Right ventricle myocardium inferior (tissue), 1 donor: ENCODE data around the gene SGMS1. TPM values are rescaled to one million over a fixed set of nuclear protein-coding genes. Genes with fewer than 3 reads are reported as not detected.

ENCODE experiments used
- ATAC-seq: fragments of 200-7000 bp; cut with Tn5 transposase; one replicate; pipeline ENCODE4 v1.9.1; 2020; ENCODE audit warnings: mild to moderate bottlenecking, moderate library complexity
- DNase-seq: peaks from one replicate; pipeline ENCODE4 v3.0.0; 2021; ENCODE audit errors: missing footprints
- intact Hi-C: fragments of 100-400 bp; cut with DNase I; formaldehyde crosslinking; loops from one replicate; pipeline ENCODE4 v1.11.0; 2022
- total RNA-seq: library from RNA; stranded (reverse); fragmentation: NEBNext Ultra II Directional; extraction: Animal tissue kit (Norgen Biotek cat#: 25700); gene quantifications from one replicate; pipeline ENCODE4 v1.2.1, GENCODE V29; 2021
- donor health status: DM: no; HTN: yes; CAD: no; lungs with severe emphysema.

SGMS1 gene
- total RNA-seq, 1 donor from 2014 or later, result 23.1 TPM

DNA sequence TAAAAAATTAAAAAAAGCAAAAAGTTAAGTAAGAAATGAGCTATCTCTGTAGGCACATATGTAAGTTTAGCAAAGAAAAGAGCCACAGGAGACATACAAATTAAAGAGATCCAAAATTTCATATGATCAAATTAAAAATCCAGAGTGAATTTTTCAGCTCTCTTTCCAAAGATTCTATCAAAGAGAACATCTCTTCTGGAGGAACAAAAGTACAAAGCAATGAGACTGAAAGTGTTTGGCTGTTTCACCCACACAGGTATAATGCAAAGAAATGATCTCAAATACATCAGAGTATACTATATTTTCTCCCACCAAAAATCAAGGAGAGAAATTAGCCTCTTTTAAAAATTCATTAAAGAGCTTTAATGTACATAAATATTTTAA is 297.6 kb downstream of the SGMS1 start:
- intact Hi-C loops, result loop anchor here (2.0 to 10.0 kb wide), 4 partner anchors 36 to 299 kb away; no protein-coding TSS in a partner anchor

DNA sequence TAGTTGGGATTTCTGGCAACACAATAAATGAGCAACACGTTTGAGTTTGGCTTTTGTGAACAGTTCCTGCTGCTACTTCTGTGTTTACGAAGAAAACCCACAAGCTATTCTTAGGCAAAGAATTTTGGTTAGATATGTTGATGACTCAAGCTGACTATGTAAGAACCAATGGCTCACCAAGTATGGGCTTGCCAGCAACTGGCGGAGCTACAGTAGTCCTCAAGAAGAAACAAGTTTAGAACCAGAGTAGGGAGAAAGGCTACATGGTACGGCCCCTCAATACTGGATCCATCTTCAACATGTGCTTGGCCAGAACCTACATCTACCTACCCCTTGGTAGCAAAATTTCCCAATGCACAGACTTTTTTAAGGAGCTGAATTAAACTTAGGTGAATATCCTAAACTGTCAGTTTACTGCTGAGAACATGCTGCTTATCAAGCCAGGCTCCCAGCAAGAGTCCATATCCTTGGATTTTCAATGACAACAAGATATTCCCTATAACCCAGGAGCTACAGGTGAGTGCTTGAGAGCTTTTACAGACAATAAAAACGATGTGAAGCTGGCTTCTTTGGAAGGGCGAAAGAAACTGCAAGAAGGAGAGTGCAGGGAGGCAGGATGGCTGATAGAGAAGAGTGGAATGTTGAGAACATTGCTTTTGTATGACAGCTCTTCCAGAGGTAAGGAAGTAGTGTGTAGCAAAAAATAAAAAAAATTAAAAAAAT is 298.1 kb downstream of the SGMS1 start:
- peak; percentile 64 for ATAC-seq
- DNase-seq, result peak; percentile 59
- intact Hi-C loops, result loop anchor here (2.0 to 10.0 kb wide), 4 partner anchors 37 to 299 kb away; no protein-coding TSS in a partner anchor

More for the DNA sequence above, 297.6 kb downstream of the SGMS1 start:
- DNase-seq, result no peak
- no peak for ATAC-seq

DNA sequence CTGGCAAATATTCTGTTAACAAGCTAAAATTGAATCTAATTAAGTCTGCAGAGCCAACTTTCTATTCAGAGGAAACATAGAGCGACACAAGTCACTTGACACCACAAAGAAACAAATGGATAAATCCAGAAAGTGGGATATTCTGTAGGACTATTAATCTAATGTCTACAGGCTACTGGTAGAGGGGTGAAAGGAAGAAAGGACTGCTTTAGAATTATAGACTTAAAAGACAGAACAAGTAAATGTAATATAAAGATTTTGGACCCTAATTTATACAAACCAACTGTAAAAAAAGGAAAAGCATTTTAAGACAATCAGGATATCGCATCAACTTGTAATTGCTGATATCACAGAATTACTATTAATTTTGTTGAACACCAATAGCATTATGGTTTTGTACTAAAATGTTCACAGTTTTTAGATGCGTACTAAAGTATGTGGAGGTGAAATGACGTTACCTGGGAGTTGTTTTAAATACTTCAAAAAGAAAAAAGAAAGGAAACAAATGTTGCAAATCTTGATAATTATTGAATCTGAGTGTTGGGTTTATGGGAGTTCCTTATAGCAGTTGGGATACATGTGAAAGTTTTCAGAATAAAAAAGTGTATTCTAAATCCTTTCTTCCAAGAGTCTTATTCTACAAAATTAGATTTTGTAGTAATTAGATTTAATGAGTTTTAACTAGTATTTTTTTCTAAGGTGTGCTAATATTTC is 298.9 kb downstream of the SGMS1 start:
- intact Hi-C loops, result loop anchor here (5.0 to 10.0 kb wide), 3 partner anchors 37 to 230 kb away; no protein-coding TSS in a partner anchor
- no peak for ATAC-seq
- DNase-seq, result no peak

DNA sequence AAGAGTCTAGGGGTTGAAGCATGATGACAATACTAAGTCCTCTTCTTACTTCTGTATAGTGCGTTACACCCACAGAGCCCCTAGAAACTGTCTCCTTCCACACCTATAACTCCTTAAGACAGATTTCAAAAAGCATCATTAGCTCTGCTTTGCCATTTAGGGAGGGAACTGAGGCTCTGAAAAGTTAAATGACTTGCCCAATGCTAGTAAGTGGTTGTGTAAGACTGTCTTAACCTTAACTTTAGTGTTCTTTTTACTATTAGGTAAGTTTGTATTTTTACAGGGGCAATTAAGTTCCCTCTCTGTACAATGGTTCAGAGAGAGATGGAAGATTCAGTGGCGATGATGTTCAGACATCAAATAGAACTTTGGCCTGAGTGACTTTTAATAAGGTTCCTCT is 299.7 kb downstream of the SGMS1 start:
- no peak for DNase-seq
- intact Hi-C loops, result loop anchor here (10.0 kb wide), 2 partner anchors 91 to 231 kb away; no protein-coding TSS in a partner anchor
- no peak for ATAC-seq

DNA sequence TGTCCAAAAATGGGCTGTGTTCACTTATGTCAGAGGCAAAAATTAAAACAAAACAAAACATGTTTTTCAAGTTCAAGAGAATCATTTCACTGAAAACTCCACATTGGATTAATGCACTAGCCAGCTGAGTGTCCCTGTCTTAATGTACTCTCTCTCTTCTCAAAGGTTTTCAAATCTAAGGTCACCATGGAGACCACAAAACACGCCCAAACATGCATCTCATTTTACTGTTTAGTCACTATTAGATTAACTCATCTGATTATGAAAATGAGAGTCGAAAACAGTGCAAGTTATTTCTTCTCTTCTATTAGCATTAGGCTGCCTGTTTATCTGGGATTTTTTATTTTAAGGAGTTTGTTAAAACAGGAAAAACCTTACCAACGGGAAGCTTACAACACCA is 301.7 kb downstream of the SGMS1 start:
- intact Hi-C loops, result loop anchor here (10.0 kb wide), 2 partner anchors 93 to 233 kb away; no protein-coding TSS in a partner anchor
- no peak for DNase-seq
- no peak for ATAC-seq

DNA sequence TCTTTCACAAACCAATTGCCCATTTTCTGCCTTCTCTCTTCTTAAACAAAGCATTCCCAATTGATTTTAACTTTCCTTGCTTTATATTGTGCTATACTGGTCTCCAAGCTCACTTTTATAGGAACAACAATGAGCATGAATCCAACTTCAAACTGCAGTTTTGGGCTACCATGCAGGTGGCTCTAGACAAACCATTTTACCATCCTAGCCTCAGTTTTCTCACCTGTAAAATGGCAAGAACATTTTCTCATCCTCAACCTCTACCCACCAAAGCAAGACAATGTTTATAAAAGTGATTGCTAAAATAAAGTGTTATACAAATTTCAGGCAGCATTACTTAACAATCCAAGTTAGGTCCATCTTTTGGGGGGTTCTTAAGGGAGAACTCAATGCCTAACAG is 305.6 kb downstream of the SGMS1 start:
- ATAC-seq, result no peak
- no peak for DNase-seq
- intact Hi-C loops, result no loop called here

DNA sequence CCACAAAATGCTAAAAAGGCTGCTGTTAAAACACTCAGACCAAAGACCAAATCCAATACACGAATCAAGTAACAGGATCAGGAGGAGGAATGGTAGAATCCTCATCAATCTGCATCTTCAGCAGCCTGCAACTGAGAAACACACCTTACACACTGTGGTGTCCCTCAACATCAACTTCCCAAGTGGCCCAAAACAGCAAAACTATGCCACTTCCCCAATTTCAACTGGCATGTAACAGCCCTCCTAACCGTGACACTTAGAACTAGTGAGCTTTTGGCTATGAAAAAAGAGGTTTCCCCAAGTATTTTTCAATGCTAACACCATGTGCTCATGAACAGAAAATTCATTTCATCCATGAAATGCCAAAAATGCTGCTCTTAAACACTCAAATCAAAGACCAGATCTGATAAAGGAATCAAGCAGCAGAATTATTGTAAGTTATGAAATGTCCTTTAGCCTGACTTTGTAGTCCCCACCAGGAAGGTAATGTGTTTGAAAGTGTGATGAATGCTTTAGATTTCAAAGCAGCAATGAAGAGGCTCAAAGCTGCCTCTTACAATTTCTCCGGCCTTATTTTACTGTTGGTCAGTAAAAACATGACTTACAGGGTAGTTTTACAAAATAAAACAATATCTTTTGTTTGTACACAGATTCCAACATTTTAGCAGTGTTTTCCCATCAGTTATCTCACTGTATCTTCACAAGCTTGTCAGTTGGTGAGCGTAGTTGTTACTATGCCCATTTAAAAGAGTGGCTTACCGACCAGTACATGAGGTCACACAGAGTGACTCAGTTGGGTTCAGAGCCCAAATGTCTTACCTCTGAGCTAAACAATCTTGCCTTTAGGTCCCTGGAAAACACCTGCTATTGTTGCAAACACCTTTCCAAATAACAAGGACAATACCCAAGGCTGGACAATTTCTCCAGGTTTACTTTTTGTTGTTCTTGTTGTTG is 306.8 kb downstream of the SGMS1 start:
- intact Hi-C loops, result no loop called here
- ATAC-seq (no peak), DNase-seq (no peak)

DNA sequence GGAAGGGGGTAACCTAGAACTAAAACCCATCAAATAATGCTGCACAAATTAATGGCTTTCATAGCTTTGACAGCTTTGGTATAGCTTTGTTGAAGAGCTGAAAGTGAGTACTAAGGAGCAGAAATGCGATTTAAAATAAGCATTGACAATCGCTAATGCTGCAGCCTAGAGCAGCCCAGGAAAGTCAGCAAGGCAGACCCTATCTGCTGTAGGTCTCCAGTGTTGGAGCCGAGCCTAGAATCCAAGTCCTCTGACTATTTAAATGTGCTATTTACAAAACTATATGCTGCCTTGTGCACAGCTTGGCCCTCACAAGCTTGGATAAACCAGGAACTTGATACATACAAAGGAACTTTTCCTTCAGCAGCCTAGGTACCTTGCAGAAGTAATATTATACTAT is 307.6 kb downstream of the SGMS1 start:
- ATAC-seq, result no peak
- intact Hi-C loops, result no loop called here
- no peak for DNase-seq

DNA sequence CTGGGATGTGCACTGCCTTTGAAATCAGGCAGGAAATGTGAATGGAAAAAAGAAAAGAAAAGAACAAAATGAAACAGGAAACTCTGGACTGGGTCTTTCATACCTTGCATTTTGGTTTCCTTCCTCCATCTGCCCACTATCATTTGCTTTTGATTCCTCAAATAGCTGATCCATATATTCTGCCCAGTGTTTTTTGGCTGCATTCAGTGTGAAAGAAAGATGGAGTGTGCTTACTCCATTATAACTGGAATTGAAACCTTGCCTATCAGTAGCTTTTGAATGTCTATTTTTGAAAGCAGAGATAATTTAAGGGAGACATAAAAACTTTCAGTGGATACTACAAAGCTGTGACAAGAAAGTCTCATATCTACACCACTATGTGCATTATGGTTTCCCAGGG is 308.3 kb downstream of the SGMS1 start:
- DNase-seq (no peak), ATAC-seq (no peak)
- intact Hi-C loops, result no loop called here

DNA sequence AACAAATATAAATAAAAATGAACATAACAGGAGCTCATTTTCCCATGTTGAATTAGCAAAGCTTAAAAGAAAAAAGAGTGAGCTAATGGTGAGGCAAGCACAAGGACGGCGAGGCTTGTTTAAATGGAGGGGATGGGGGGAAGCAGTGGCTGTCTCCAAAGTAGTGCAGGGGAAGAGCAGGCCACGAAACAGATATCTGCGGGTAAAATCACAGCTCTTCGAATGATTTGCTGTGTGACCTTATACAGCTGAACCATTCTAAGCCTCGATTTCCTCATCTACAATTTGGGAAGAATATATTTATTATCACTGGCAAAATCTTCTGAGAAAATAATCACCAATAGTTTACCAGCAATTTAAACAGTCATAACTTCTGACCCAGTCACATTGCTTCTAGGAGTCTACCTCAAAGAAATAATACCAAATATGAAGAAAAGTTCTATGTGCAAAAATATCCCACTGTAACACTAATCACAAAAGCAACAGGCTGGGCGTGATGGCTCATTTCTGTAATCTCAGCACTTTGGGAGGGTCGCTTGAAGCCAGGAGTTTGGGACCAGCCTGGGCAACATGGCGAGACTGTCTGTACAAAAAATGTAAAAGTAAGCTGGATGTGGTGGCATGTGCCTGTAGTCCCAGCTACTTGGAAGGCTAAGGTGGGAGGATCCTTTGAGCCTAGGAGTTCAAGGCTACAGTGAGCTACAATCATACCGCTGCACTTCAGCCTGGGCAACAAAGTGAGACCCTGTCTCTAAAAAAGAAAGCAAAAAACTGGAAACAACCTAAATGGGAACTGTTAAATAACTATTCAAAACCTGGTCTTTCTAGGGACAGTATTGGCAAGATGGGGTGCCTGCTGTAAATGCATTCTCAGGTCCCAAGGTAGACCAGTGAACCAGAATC is 309.3 kb downstream of the SGMS1 start:
- no peak for DNase-seq
- ATAC-seq, result no peak
- intact Hi-C loops, result no loop called here

DNA sequence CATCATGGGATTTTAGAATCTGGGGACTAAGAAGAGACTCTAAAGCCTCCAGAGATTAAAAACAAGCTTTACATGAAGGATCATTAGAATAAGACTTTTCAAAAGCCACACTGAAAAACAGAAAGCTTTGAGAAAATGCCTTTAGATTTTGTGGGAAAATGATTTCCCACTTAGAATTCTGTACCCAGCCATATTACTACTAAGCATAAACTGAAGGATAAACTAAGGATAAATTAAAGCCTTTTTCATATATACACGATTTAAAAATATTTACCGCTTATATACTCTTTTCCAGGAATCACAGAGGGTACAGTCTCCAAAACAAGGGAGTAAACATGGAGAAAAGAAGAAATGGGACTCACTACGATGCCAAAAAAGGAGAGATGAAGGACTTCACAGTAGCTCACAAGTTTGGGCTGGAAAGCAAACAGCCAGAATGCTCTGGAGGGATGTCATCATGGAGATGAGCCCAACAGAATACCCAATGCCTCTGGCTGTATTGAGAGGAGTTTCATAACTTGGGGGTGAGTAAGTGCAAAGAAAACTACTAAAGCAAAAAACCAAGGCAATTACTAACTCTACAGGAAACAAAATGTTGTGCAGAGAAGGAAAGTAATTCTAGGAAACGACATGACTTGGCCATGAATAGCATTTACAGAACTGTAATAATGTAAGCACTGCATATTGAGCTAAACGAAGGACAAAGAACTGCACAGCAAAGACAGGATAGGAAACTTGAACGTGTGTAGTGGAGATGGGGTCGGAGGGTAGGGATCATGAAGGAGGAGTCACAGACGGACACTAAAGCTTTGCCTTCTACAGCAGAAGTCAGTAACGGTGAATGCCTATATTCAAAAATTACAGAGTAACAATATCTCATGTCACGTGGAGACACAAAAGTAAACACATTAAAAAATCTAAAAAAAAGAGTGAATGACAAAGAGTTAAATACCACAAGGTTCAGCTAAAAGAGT is 311.0 kb downstream of the SGMS1 start:
- ATAC-seq (no peak), DNase-seq (no peak)
- intact Hi-C loops, result no loop called here

DNA sequence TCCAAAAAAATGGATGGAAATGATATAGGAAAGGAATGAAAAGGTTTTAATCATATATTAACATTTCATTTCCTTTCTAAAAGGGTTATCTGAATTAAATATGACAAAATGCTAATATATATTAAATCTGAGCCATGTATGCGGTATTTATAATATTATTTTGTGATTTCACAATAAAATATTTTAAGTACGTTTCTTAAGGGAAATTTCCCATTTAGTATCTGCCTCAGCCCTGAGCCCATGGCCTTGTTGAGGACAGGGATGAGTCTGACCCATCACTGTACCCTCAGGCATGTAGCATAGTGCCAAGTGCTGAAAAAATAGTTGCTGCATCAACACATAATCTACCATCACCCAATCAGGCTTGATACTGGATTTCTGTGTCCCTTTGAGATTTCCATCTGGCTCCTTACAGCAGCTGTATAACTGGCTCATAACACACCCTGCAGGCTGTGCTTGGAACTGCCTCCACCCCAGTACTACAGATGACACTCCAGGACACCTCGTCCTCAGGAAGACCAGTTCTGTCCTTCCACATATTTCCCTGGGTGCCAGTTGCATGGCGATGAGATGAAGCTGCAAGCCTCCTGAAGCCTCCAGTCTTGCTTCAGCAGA is 313.1 kb downstream of the SGMS1 start:
- no peak for DNase-seq
- ATAC-seq, result no peak
- intact Hi-C loops, result no loop called here

DNA sequence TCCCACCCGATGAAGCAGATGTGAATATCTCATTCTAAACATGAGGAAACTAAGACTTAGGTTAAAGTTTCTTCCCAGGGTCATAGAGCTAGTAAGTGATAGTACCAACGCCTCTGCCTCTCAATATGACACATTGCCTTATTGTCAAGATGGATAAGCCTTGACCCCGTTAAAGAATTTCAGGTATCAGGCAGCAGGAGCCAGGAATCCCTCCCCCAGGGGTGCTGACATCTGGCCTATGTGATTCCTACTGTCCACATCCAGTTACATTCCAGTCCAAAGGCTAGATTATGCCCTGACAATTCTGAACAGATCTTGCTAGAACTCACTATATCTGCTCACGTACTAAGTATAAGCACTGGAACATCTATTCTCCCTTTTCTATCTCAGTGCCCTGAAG is 314.4 kb downstream of the SGMS1 start:
- intact Hi-C loops, result no loop called here
- ATAC-seq, result no peak
- DNase-seq, result no peak

DNA sequence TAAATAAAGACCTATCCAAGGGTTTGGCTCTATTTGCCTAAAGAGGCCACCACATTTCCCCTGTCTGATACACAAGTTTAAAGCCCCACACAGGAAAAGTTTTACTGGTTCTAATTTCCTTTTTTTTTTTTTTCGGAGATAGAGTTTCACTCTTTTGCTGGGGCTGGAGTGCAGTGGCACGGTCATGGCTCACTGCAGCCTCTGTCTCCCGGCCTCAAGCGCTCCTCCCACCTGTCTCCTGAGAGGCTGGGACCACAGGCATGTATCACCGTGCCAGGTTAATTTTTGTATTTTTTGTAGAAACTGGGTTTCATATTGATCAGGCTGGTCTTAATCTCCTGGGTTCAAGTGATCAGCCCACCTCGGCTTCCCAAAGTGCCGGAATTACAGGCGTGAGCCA is 319.1 kb downstream of the SGMS1 start:
- no peak for DNase-seq
- ATAC-seq, result no peak
- intact Hi-C loops, result no loop called here

DNA sequence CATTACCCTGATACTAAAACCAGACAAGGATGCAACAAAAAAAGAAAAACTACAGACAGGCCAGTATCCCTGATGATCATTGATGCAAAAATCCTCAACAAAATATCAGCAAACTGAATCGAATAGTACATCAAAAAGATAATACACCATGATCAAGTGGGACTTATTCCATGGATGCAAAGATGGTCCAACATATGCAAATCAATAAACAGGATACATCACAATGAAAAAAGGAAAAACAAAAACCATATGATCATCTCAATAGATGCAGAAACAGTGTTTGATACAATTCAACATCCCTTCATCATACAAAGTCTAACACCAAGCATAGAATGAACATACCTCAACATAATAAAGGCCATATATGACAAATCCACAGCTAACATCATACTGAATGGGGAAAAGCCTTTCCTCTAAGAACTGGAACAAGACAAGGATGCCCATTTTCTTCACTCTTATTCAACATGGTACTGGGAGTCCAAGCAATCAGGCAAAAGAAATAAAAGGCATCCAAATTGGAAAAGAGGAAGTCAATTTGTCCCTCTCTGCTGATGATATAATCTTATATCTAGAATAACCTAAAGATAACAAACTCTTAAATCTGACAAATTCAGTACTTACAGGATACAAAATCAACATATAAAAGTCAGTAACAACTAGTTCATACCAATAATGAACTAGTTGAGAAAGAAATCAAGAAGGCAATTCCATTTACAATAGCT is 323.6 kb downstream of the SGMS1 start:
- no peak for ATAC-seq

DNA sequence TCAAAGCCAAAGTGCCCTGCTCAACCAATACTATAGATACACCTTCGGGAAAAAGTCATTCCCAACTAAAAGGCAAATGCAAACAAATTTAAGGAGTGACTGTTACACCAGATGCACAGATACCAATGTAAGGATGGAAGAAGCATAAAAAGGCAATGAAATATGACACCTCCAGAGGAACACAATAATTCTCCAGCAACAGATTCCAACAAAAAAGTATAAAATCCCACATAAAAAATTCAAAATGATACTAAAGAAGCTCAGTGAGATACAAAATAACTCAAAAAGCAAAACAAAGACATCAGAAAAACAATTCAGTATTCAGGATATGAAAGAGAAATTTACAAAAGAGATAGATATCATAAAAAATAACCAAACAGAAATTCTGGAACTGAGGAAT is 328.4 kb downstream of the SGMS1 start:
- intact Hi-C loops, result no loop called here
- no peak for ATAC-seq
- no peak for DNase-seq

More for the DNA sequence above, 323.6 kb downstream of the SGMS1 start:
- intact Hi-C loops, result no loop called here
- no peak for DNase-seq
